Stimulated activated naive CD8-positive, alpha-beta T cell treated with anti-CD3 and anti-CD28 coated beads, Interleukin-15, amount 100 ng/mL, for 72 hours (primary cell): ENCODE results near the gene CDH18.

Experiments
- ATAC-seq: fragments of 150-1000 bp; cut with Tn5 transposase; 2 replicates; pipeline ENCODE4 v1.10.0; 2021; ENCODE audit warnings: mild to moderate bottlenecking, moderate library complexity
- DNase-seq, 2 donors: peaks; one replicate each; pipeline ENCODE4 v3.0.0; 2021 to 2022
- H3K27ac Mint-ChIP-seq, 2 donors: one replicate each; pipeline ENCODE4 v1.8.0; 2022; ENCODE audit warnings: mild to moderate bottlenecking in 2 of 2, mixed read lengths in 2 of 2, moderate library complexity in 2 of 2
- H3K27me3 Mint-ChIP-seq: one replicate; pipeline ENCODE4 v1.8.0; 2022; ENCODE audit warnings: mixed read lengths
- H3K4me1 Mint-ChIP-seq: one replicate; pipeline ENCODE4 v1.8.0; 2022; ENCODE audit warnings: mild to moderate bottlenecking, mixed read lengths
- H3K4me3 Mint-ChIP-seq, 2 donors: one replicate each; pipeline ENCODE4 v1.8.0; 2022; ENCODE audit warnings: mild to moderate bottlenecking in 2 of 2, mixed read lengths in 2 of 2, moderate library complexity in 1 of 2
- H3K9me3 Mint-ChIP-seq, 2 donors: one replicate each; pipeline ENCODE4 v1.8.0; 2022; ENCODE audit warnings: mixed read lengths in 2 of 2

Gene CDH18

GRCh38 chr5:19751326-19751725 lies 236.7 kb downstream of the CDH18 start:
- H3K9me3 Mint-ChIP-seq, result peaks cover 0 to 17% of the 10 kb centered on the region in 2 donors
- no peak overlapping the region for H3K27ac Mint-ChIP-seq
- H3K4me3 Mint-ChIP-seq, result no peak overlapping the region
- DNase-seq (no peak), ATAC-seq (no peak)
- H3K27me3 Mint-ChIP-seq, result no peaks in the 10 kb centered on the region
- H3K4me1 Mint-ChIP-seq, result no peaks in the 10 kb centered on the region

DNA sequence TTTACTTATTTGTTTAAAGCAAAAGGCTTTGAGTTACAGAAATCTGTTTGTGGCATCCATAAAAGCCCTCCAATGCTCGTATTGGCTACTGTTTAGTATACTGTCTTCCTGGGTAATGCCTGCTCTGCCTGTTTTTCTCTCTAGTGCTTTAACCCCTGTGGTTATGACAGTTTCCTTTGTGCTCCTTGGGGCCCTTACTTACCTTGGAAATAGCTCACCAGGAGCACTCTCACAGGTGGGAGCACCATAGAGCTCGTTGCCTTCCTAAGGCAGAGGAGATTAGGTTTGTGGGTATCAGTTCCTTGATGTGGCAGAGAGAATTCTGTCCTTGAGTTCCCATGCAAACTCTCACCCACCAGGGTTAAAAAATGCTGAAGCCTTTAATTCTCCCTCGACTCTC lies 242.8 kb downstream of the CDH18 start:
- H3K27me3 Mint-ChIP-seq, result no peaks in the 10 kb centered on the region
- no peak overlapping the region for H3K4me3 Mint-ChIP-seq
- H3K4me1 Mint-ChIP-seq, result no peaks in the 10 kb centered on the region
- ATAC-seq (no peak), DNase-seq (no peak)
- no peak overlapping the region for H3K27ac Mint-ChIP-seq
- H3K9me3 Mint-ChIP-seq, result no peaks in the 10 kb centered on the region

DNA sequence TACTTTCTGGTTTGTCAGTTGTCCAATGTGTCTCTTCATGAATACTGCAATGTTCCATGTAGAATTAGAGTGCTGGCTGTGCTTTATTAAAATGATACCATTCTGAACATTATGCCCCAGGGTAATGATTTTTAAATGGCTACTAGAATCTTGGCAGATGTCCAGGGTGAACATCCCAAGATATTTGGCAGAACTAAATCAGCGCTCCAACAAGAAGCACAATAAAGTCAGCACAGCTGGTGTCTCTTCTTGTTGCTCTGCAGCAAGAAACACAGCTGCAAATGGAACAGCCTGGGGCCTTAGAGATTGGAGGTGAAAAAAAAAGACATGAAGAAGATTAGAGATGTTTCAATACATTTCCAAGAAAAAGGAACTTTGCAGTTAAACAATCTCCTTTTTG lies 248.3 kb downstream of the CDH18 start:
- DNase-seq, result no peak
- no peaks in the 10 kb centered on the region for H3K27me3 Mint-ChIP-seq

GRCh38 chr5:19734776-19735175 lies 253.2 kb downstream of the CDH18 start:
- ATAC-seq, result no peak
- Mint-ChIP-seq H3K9me3 (peaks cover 5 to 16% of the 10 kb centered on the region in 2 donors), H3K27ac (no peak overlapping the region), H3K4me1 (no peaks in the 10 kb centered on the region), H3K4me3 (no peak overlapping the region), H3K27me3 (no peaks in the 10 kb centered on the region)
- DNase-seq, result no peak

More for the DNA sequence above, 248.3 kb downstream of the CDH18 start:
- Mint-ChIP-seq H3K4me1 (no peaks in the 10 kb centered on the region), H3K27ac (no peak overlapping the region), H3K4me3 (no peak overlapping the region), H3K9me3 (peaks cover 0 to 5% of the 10 kb centered on the region in 2 donors)
- no peak for ATAC-seq

DNA sequence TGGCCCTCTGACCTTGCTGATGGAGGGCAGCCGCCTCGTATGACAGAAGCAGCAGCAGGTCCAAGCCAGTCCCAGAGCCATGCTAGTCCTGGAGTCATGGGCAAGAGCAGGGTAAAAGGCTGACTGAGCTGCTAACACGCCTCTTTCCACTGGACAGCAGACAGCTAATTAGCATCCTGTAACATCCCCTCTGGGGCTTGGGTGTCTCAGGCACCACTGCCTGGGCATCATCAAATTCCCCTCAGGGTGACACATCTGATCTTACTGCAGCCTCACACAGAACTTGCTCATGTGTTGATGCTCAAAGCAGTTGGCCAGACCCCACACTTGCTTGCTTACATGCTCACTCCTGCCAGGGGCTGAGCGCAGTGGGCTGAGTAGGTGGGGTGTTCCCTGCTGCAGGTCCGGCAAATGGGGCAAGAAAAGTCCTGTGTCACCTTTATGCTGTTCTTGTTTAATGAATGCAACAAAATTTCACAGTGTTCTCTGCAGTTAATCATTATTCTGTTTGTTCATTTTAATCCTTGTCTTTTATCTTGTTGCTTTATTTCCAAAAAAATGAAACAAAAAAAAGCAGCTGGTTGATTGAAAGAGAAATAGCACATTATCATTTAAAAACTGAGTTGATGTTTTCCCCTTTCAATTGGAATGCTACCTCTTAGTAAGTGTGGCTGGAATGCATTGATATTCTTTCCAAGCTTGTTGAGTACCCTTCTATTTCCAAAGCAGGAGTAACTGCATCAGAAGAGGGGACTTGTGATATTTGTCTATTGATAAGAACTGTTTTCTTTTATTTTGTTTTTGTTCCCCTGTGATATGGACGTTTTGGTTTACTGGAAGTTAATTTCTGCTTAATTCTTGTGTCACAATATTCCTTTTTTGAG lies 254.1 kb downstream of the CDH18 start:
- DNase-seq (no peak), ATAC-seq (no peak)
- Mint-ChIP-seq H3K4me3 (no peak overlapping the region), H3K27me3 (no peaks in the 10 kb centered on the region), H3K9me3 (peaks cover 5 to 19% of the 10 kb centered on the region in 2 donors), H3K27ac (no peak overlapping the region), H3K4me1 (no peaks in the 10 kb centered on the region)

DNA sequence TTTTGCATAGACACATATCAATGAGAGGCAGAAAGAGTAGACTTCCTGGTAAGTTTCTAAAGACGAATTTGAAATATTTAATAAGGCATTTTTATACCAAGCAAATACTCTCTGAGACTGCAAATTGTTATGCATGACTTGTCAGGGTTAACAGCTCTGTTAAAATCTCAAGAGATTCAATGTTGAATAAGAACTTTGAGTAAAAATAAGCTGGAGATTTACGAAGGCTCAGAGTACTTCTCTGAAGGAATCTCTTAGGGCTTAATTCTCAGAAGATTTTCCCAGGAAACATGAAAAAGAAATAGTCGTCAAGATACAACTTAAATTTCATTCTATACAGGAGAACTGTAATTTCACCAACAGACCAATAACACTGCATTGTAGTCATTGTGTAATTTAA lies 259.4 kb downstream of the CDH18 start:
- no peak overlapping the region for H3K27ac Mint-ChIP-seq
- H3K27me3 Mint-ChIP-seq, result no peaks in the 10 kb centered on the region
- no peaks in the 10 kb centered on the region for H3K4me1 Mint-ChIP-seq
- peaks cover 0 to 17% of the 10 kb centered on the region in 2 donors for H3K9me3 Mint-ChIP-seq
- DNase-seq (no peak), ATAC-seq (no peak)
- no peak overlapping the region for H3K4me3 Mint-ChIP-seq

- DNase-seq (no peak), ATAC-seq (no peak)
- H3K9me3 Mint-ChIP-seq, result peaks cover 0 to 7% of the 10 kb centered on the region in 2 donors
- no peak overlapping the region for H3K27ac Mint-ChIP-seq
- H3K4me1 Mint-ChIP-seq, result no peaks in the 10 kb centered on the region
- H3K27me3 Mint-ChIP-seq, result no peaks in the 10 kb centered on the region
- H3K4me3 Mint-ChIP-seq, result no peak overlapping the region
These were observed 268.9 kb downstream of the CDH18 start for GRCh38 chr5:19719109-19719508.

DNA sequence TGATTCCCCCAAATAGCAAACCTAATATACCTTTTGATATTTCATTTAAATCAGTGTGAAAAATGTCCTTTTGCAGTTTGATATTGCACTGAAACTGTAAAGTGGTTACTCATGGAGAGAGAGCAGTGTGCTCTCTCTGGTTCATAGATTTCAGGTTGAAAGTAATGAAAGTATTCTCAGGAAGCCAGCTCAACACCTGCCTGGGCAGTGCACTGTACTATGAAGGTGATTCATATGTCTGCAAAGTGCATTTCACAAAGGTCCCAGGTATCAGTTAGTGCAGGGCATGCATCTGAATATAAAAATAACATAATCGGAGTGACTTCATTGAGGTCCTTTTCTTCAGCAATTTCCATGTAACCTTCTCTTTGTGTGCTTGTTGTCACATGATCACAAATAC lies 274.3 kb downstream of the CDH18 start:
- Mint-ChIP-seq H3K4me3 (no peak overlapping the region), H3K4me1 (no peaks in the 10 kb centered on the region), H3K27ac (no peak overlapping the region), H3K27me3 (no peaks in the 10 kb centered on the region), H3K9me3 (peaks cover 5 to 8% of the 10 kb centered on the region in 2 donors)
- no peak for ATAC-seq
- DNase-seq, result no peak

GRCh38 chr5:19709403-19709802 lies 278.6 kb downstream of the CDH18 start:
- Mint-ChIP-seq H3K27me3 (no peaks in the 10 kb centered on the region), H3K4me3 (no peak overlapping the region), H3K9me3 (peaks cover 5 to 8% of the 10 kb centered on the region in 2 donors), H3K27ac (no peak overlapping the region), H3K4me1 (no peaks in the 10 kb centered on the region)
- ATAC-seq (no peak), DNase-seq (no peak)

- Mint-ChIP-seq H3K27me3 (no peaks in the 10 kb centered on the region), H3K9me3 (peaks cover 5 to 15% of the 10 kb centered on the region in 2 donors), H3K4me3 (no peak overlapping the region), H3K4me1 (no peaks in the 10 kb centered on the region), H3K27ac (no peak overlapping the region)
- ATAC-seq (no peak), DNase-seq (no peak)
These were observed 281.2 kb downstream of the CDH18 start for GRCh38 chr5:19706776-19707175.

- H3K4me1 Mint-ChIP-seq, result no peaks in the 10 kb centered on the region
- no peak overlapping the region for H3K4me3 Mint-ChIP-seq
- no peak for DNase-seq
These were observed 286.3 kb downstream of the CDH18 start for GRCh38 chr5:19701731-19702130.

DNA sequence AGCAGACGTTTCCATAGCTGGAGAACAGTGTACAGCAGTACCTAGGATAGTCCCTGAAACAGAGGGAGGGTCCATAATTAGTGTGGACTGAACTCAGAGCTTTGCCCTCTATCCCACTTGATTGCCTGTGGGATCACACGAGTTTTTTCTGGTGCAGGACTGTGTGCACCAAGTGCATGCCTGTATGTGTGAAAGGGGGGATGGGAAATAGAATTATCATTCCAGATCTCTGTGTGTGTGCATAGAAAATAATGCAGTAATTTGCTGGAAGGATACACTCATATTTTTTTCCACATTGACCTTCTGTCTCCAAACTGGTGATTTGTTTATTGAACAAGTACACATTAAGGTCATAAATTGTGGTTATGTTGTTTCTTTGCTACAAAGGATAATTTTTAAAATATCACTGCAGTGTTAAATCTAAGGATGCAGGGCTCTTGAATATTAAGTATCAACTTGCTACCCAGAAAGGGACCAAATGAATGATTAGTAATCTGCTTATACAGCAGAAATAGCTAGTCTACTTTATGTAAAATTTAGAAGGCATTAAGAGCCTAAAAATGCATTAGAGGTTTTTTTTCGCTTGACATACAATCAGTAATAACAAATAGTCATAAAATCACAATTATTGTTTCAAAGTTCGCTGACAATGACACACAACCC lies 292.9 kb downstream of the CDH18 start:
- Mint-ChIP-seq H3K9me3 (no peaks in the 10 kb centered on the region), H3K27ac (no peak overlapping the region), H3K4me3 (no peak overlapping the region)

More at GRCh38 chr5:19701731-19702130, 286.3 kb downstream of the CDH18 start:
- Mint-ChIP-seq H3K27ac (no peak overlapping the region), H3K27me3 (no peaks in the 10 kb centered on the region), H3K9me3 (peaks cover 0 to 7% of the 10 kb centered on the region in 2 donors)
- ATAC-seq, result no peak

DNA sequence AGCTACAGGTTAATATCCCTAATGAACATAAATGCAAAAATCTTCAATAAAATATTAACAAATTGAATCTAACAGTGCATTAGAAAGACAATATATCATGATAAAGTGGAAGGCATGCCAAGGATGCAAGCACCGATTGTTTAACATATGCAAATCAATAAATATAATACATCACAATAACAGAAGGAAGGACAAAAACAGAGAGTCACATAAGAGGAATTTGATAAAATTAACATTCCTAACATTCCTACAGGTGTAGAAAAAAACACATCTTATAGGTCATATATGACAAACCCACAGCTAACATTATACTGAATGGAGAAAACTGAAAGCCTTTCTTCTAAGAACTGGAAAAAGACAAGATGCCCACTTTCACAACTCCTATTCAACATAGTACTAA lies 297.0 kb downstream of the CDH18 start:
- H3K9me3 Mint-ChIP-seq, result peaks cover 10 to 24% of the 10 kb centered on the region in 2 donors
- no peak overlapping the region for H3K27ac Mint-ChIP-seq
- no peaks in the 10 kb centered on the region for H3K4me1 Mint-ChIP-seq
- no peak overlapping the region for H3K4me3 Mint-ChIP-seq
- no peak for ATAC-seq
- no peak for DNase-seq
- no peaks in the 10 kb centered on the region for H3K27me3 Mint-ChIP-seq

More for the DNA sequence above, 292.9 kb downstream of the CDH18 start:
- no peak for DNase-seq
- ATAC-seq, result no peak
- Mint-ChIP-seq H3K4me1 (no peaks in the 10 kb centered on the region), H3K27me3 (no peaks in the 10 kb centered on the region)

DNA sequence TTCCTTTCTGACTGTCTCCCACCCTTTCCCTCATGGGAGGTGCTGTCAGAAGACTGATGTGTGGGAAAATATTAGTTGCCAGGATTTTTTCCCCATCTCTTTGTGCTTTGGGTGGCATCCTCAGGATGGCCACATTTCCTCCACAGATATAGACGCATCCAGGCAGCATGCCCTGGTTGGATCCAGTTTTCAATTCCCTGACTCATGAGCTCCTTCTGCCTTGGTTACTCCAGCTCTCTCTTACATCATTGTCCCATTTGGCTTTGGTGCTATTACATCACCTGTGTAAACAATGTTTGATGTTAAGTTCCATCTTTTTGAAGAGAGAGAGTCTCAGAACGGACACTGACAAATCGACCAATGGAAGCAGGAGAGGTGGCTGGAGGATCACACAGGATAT lies 302.5 kb downstream of the CDH18 start:
- Mint-ChIP-seq H3K4me1 (no peaks in the 10 kb centered on the region), H3K4me3 (no peak overlapping the region), H3K27me3 (no peaks in the 10 kb centered on the region), H3K9me3 (peaks cover 10 to 32% of the 10 kb centered on the region in 2 donors), H3K27ac (no peak overlapping the region)
- ATAC-seq (no peak), DNase-seq (no peak)

DNA sequence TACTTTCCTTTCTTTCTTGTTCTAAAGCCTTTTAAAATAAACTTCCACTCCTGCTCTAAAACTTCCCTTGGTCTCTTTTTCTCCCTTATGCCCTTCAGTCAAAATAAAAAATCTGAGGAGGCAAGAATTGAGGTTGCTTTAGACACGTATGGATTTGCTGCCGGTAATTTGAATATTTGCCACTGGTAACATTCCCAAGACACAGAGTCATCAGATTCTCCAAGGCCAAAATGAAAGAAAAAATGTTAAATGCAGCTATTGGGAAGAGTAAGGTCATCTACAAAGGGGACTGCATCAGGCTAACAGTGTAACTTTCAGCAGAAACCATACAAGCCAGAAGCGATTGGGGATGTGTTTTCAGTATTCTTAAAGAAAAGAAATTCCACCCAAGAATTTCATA lies 311.1 kb downstream of the CDH18 start:
- Mint-ChIP-seq H3K27me3 (no peaks in the 10 kb centered on the region), H3K27ac (no peak overlapping the region), H3K9me3 (peaks cover 0 to 19% of the 10 kb centered on the region in 2 donors), H3K4me3 (no peak overlapping the region), H3K4me1 (no peaks in the 10 kb centered on the region)
- ATAC-seq, result no peak
- no peak for DNase-seq

- Mint-ChIP-seq H3K4me3 (no peak overlapping the region), H3K27ac (no peak overlapping the region), H3K27me3 (no peaks in the 10 kb centered on the region), H3K4me1 (no peaks in the 10 kb centered on the region), H3K9me3 (peaks cover 0 to 4% of the 10 kb centered on the region in 2 donors)
- DNase-seq (no peak), ATAC-seq (no peak)
These were observed 327.3 kb downstream of the CDH18 start for GRCh38 chr5:19660679-19661078.
